Activated CD4-positive, alpha-beta T cell treated with anti-CD3 and anti-CD28 coated beads, Interleukin-2, amount 10 ng/mL, durations not matched to agents 24 days and 14 days (primary cell): ENCODE results near the gene WDR27. TPM values are rescaled to one million over a fixed set of nuclear protein-coding genes. Genes with fewer than 3 reads are reported as not detected.

Source experiments
- DNase-seq: peaks from one replicate; pipeline ENCODE4 v3.0.0; 2022
- H3K27ac Mint-ChIP-seq: one replicate; pipeline ENCODE4 v1.8.0; 2022; ENCODE audit warnings: mild to moderate bottlenecking, mixed read lengths
- H3K27me3 Mint-ChIP-seq: one replicate; pipeline ENCODE4 v1.8.0; 2022; ENCODE audit warnings: mixed read lengths
- H3K36me3 Mint-ChIP-seq: one replicate; pipeline ENCODE4 v1.8.0; 2022; ENCODE audit warnings: low read depth, mild to moderate bottlenecking, mixed read lengths
- H3K4me1 Mint-ChIP-seq: one replicate; pipeline ENCODE4 v1.8.0; 2021; ENCODE audit warnings: mixed read lengths
- H3K4me3 Mint-ChIP-seq: one replicate; pipeline ENCODE4 v1.8.0; 2022; ENCODE audit warnings: mild to moderate bottlenecking, moderate library complexity, mixed read lengths
- H3K9me3 Mint-ChIP-seq: one replicate; pipeline ENCODE4 v1.8.0; 2021; ENCODE audit warnings: mixed read lengths
- intact Hi-C: fragments of 100-400 bp; cut with micrococcal nuclease; formaldehyde crosslinking; loops from one replicate; pipeline ENCODE4 v1.15.1; 2023
- total RNA-seq: library from RNA; stranded (reverse); gene quantifications from 2 replicates; pipeline ENCODE4 v1.2.3, GENCODE V29; 2022

Gene WDR27
- total RNA-seq, 1 donor from 2014 or later, result 33.3 TPM

DNA sequence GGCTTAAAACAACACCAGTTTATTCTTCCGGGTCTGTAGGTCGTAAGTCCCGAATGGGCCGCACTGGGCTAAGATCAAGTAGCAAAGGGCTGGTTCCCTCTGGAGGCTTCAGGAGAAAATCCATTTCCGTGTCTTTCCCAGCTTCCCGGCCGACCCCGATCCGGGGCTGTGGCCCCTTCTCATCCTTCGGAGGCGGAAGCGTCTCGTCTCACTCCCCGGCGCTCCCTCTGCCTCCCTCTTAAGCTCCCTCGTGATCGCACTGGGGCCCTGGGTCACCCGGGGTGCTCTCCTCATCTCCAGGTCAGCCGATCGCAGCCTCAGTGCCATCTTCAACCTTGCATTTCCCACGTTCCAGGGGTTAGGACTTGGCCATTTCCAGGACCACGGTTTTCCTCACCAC lies 199.4 kb downstream of the WDR27 start:
- DNase-seq, result no peak
- intact Hi-C loops, result no loop called here
- Mint-ChIP-seq H3K4me1 (no peaks in the 10 kb centered on the region), H3K9me3 (no peaks in the 10 kb centered on the region), H3K36me3 (no peaks in the 10 kb centered on the region), H3K4me3 (no peak overlapping the region), H3K27ac (no peak overlapping the region), H3K27me3 (peaks cover 1% of the 10 kb centered on the region)

DNA sequence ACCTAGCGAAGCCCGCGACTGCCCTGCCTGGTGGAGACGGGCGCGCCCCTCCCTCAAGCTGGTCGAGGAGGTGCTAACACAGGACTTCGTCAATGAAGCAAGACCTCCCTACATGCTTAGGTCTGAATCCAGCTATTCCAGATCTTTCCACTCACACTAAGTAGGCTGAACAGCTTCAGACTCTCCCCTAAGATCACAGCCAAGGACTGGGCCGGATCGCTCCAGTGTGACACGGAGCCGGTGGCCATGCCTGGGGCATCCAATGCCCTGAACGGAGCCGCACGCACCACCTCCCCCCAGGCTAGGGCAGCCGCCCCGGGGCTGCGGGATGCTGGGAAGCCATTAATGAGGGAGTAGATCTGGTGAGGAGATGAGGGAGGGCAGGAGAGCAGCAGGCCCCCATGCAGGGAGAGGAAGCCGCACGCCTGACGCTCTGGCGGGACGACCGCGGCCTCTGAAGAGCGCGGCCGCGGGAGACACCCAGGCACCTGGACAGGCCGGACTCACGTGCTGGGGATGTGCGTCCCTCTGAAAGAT lies 200.0 kb downstream of the WDR27 start:
- intact Hi-C loops, result no loop called here
- Mint-ChIP-seq H3K27ac (no peak overlapping the region), H3K4me1 (no peaks in the 10 kb centered on the region), H3K4me3 (no peak overlapping the region), H3K27me3 (peaks cover 2% of the 10 kb centered on the region), H3K9me3 (no peaks in the 10 kb centered on the region), H3K36me3 (no peaks in the 10 kb centered on the region)
- no peak for DNase-seq

DNA sequence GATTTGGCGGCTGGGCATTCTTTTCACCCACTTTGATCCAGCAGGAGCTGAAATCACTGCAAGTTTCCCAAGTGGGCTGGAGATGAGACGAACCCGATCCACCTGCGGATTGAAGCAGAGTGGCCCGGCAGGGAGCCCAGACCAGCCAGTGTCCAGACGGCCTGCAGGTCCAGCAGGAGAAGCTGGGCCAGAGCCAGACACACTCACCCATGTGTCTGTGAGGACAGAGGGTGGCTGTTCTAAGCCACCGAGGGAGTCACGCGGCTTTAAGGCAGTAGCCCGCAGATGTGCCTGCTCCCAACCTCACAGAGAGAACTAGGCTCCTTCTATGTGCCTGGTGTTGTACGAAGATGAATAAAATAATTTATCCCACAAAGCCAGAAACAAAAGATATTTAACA lies 200.7 kb downstream of the WDR27 start:
- H3K9me3 Mint-ChIP-seq, result no peaks in the 10 kb centered on the region
- no peaks in the 10 kb centered on the region for H3K36me3 Mint-ChIP-seq
- no peak overlapping the region for H3K4me3 Mint-ChIP-seq
- intact Hi-C loops, result no loop called here
- H3K27ac Mint-ChIP-seq, result no peak overlapping the region
- no peak for DNase-seq
- no peaks in the 10 kb centered on the region for H3K4me1 Mint-ChIP-seq
- H3K27me3 Mint-ChIP-seq, result peaks cover 4% of the 10 kb centered on the region

DNA sequence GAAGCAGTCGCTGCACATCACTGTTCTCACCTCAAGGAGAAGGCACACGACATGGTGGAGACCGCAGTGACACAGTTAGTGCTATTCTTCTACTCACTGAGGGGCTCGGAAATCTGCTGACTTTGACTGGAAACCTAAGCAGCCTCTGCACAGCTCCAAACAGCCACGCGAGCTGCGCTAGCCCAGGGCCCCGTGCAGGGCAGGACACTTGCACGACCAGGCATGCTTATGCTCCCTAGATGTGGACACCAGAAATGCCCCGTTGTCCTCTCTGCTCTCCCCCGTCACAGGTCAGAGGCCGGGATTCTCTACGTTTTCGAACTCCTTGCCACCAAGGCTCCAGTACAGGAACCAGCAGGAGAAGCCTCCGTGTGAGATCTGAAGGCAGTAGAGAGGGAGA lies 201.1 kb downstream of the WDR27 start:
- Mint-ChIP-seq H3K4me1 (no peaks in the 10 kb centered on the region), H3K9me3 (no peaks in the 10 kb centered on the region), H3K4me3 (no peak overlapping the region), H3K27me3 (peaks cover 8% of the 10 kb centered on the region), H3K36me3 (no peaks in the 10 kb centered on the region), H3K27ac (no peak overlapping the region)
- DNase-seq, result no peak
- intact Hi-C loops, result no loop called here

DNA sequence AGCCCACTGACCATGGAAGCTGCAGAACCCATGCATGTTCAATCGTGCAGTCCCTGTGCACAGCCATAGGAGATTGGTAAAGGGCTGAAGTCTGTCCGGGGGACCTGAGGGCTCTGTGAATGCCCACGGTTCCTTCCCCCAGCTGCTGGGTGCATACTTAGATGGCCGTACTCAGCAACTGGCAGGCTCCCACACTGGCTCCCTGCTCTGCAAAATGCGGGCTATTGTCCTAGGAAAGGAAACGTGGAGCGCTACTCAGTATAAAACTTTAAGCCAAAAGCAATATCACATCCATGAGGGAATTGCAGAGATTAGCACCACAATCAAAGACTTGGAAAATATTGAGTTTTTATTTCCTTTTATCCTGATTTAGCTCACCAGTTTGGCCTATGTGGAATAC lies 202.0 kb downstream of the WDR27 start:
- intact Hi-C loops, result no loop called here
- no peaks in the 10 kb centered on the region for H3K36me3 Mint-ChIP-seq

DNA sequence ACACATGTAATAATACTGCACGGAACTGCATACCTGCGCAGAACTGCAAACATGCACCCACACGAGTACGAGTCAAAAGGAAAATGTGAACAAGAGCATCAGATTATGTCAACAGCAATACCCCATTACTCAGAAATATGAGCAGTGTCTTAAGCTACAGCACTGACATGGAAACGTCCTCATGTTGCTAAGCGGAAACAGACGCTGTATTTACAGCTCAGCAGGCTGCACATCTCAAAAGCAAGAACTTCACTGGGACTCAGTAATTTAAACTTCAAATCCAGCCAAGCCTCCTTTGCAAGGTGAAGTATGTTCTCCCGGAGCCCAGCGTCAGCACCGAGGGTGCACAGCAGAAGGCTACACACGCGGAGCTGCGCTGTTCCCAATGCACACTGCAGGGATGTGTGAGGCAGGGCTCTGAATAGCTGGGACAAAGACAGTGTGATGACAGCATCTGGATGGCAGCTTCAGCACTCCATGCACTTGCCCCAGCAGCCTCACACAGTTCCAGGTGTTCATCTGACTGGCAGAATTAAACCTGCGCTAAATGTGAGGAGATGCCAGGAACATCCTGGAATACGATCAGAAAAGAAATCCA lies 202.8 kb downstream of the WDR27 start:
- no peaks in the 10 kb centered on the region for H3K36me3 Mint-ChIP-seq
- DNase-seq, result no peak
- no peaks in the 10 kb centered on the region for H3K9me3 Mint-ChIP-seq
- no peak overlapping the region for H3K27ac Mint-ChIP-seq
- intact Hi-C loops, result no loop called here
- no peak overlapping the region for H3K4me3 Mint-ChIP-seq
- H3K4me1 Mint-ChIP-seq, result no peaks in the 10 kb centered on the region
- peaks cover 12% of the 10 kb centered on the region for H3K27me3 Mint-ChIP-seq

More for the DNA sequence above, 202.0 kb downstream of the WDR27 start:
- H3K9me3 Mint-ChIP-seq, result no peaks in the 10 kb centered on the region
- DNase-seq, result no peak
- H3K4me3 Mint-ChIP-seq, result no peak overlapping the region
- peaks cover 12% of the 10 kb centered on the region for H3K27me3 Mint-ChIP-seq
- H3K4me1 Mint-ChIP-seq, result no peaks in the 10 kb centered on the region
- H3K27ac Mint-ChIP-seq, result no peak overlapping the region

DNA sequence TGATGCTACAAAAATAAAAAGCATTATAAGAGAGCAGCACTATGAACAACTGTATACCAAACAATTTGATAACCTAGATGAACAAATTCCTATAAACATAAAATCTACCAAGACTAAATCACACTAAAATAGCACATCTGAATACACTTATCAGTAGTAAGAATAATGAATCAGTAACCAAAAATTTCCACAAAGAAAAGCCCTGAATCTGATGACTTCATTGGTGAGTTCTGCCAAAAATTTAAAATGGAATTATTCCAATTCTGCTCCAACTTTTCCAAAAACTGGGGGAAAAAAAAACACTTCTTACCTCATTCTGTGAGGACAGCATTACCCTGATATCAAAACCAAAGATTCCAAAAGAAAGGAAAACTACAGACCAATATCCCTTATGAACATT lies 206.2 kb downstream of the WDR27 start:
- intact Hi-C loops, result no loop called here
- Mint-ChIP-seq H3K27ac (no peak overlapping the region), H3K4me3 (no peak overlapping the region)

DNA sequence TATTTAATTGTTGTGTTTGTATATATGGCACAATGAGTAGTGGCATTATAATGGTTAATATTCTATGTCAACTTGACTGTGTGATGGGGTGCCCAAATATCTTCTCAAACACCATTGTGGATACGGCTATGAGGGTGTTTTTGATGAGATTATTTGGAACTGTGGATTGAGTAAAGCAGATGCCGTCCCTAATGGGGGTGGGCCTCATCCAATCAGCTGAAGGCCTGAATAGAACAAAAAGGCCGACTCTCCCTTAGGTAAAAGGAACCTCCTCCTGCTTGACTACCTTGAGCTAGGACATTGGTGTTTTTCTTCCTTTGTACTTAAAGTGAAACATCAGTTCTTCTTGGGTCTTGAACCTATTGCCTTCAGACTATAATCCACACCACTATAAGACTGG lies 207.8 kb downstream of the WDR27 start:
- no peaks in the 10 kb centered on the region for H3K4me1 Mint-ChIP-seq
- H3K4me3 Mint-ChIP-seq, result no peak overlapping the region
- DNase-seq, result no peak
- peaks cover 12% of the 10 kb centered on the region for H3K27me3 Mint-ChIP-seq
- no peaks in the 10 kb centered on the region for H3K36me3 Mint-ChIP-seq
- no peaks in the 10 kb centered on the region for H3K9me3 Mint-ChIP-seq
- intact Hi-C loops, result no loop called here
- H3K27ac Mint-ChIP-seq, result no peak overlapping the region

More for the DNA sequence above, 206.2 kb downstream of the WDR27 start:
- no peaks in the 10 kb centered on the region for H3K4me1 Mint-ChIP-seq
- peaks cover 12% of the 10 kb centered on the region for H3K27me3 Mint-ChIP-seq
- DNase-seq, result no peak
- H3K9me3 Mint-ChIP-seq, result no peaks in the 10 kb centered on the region
- no peaks in the 10 kb centered on the region for H3K36me3 Mint-ChIP-seq

DNA sequence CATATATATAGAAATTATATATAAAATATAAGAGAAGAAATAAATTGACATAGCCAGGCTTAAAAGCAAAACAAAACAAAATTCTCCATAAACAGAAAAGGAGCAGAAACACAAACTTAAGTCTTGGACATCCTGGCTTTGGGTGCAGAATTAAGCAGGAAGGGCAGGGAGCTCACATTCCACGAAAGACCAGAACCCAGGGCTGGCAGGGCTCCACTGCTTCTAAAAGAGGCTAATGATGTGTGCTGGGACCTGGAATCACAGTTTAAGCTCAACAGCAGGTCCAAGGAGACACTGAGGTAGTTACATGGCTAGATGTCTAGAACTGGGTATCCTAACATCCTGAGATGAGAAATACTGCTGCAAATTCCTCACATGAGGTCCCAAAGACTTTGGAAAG lies 210.3 kb downstream of the WDR27 start:
- no peaks in the 10 kb centered on the region for H3K4me1 Mint-ChIP-seq
- DNase-seq, result no peak
- intact Hi-C loops, result no loop called here
- H3K27me3 Mint-ChIP-seq, result peaks cover 8% of the 10 kb centered on the region
- H3K9me3 Mint-ChIP-seq, result no peaks in the 10 kb centered on the region
- no peak overlapping the region for H3K27ac Mint-ChIP-seq
- no peak overlapping the region for H3K4me3 Mint-ChIP-seq
- no peaks in the 10 kb centered on the region for H3K36me3 Mint-ChIP-seq

DNA sequence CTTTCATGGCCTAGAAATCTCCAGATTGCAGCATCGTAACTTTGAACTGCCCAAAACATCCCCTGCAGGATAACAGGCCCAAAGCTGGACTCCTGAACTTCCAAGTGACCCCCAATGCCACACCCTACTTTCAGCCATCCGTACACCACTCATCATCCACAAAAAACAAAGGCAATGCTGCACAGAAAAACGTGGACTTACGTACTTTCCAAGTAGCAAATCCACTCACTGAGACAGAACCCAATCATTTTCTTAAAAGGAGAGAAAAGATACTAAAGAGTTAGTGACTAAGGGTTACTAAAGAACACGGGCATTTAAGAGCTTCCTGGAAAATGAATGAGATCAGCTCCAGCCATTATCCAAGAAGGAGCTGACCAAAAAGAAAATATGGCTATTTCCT lies 211.0 kb downstream of the WDR27 start:
- intact Hi-C loops, result no loop called here
- Mint-ChIP-seq H3K27ac (no peak overlapping the region), H3K36me3 (no peaks in the 10 kb centered on the region), H3K27me3 (peaks cover 5% of the 10 kb centered on the region), H3K4me3 (no peak overlapping the region), H3K4me1 (no peaks in the 10 kb centered on the region), H3K9me3 (no peaks in the 10 kb centered on the region)
- no peak for DNase-seq

DNA sequence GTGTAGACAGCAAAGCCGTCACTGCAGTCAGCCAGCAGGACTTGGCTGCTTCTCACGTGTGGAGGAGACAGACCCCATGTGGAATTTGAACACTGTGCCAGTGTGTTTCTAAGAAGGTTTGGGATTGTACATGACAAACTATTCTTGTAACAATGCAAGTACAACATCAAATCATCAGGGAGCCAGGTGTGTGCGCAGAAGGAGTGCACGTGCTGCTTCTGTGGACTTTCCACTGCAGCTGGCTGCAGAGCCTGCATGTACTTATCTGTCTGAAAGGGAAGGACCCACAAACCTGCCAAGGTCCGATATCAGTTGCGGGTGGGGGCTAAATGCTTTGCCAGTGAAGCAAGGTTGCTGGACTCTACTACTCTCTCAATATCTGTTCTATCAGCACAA lies 211.6 kb downstream of the WDR27 start:
- Mint-ChIP-seq H3K4me1 (no peaks in the 10 kb centered on the region), H3K36me3 (no peaks in the 10 kb centered on the region), H3K27ac (no peak overlapping the region), H3K4me3 (no peak overlapping the region), H3K27me3 (peaks cover 3% of the 10 kb centered on the region), H3K9me3 (no peaks in the 10 kb centered on the region)
- no peak for DNase-seq
- intact Hi-C loops, result no loop called here

DNA sequence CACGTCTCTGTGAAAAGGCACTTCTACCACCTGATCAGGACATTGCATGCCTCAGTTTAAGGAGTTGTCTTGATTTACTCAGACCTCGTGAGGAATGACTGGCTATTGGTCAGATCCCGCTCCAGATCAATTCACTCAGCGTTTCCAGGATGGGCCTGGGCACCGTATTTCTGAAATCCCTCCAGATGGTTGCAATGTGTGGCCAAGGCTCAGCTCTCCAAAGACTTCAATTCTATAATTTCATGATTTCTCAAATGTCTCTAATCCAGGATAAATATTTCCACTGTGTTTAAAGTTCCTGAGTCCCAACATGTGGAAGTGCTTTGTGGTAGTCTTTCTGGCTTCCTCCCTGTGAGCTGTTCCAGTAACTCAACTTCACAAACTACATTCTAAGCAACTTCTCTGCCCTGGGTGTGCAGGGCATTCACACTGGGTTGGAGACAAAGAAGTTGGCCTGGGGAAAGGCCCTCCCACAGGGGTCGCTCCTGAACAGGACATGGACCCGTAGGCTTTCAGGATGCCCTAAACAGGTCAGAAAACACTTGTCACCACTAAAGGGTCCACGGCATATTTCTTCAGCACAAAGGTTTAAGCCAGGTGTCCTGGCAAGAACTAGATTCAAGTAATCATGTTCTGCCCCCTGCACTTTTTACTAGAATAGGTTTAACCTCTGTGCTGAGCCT lies 212.1 kb downstream of the WDR27 start:
- no peak for DNase-seq
- no peak overlapping the region for H3K27ac Mint-ChIP-seq
- intact Hi-C loops, result no loop called here
- no peaks in the 10 kb centered on the region for H3K4me1 Mint-ChIP-seq
- no peaks in the 10 kb centered on the region for H3K27me3 Mint-ChIP-seq
- H3K9me3 Mint-ChIP-seq, result no peaks in the 10 kb centered on the region
- H3K4me3 Mint-ChIP-seq, result no peak overlapping the region
- H3K36me3 Mint-ChIP-seq, result no peaks in the 10 kb centered on the region

DNA sequence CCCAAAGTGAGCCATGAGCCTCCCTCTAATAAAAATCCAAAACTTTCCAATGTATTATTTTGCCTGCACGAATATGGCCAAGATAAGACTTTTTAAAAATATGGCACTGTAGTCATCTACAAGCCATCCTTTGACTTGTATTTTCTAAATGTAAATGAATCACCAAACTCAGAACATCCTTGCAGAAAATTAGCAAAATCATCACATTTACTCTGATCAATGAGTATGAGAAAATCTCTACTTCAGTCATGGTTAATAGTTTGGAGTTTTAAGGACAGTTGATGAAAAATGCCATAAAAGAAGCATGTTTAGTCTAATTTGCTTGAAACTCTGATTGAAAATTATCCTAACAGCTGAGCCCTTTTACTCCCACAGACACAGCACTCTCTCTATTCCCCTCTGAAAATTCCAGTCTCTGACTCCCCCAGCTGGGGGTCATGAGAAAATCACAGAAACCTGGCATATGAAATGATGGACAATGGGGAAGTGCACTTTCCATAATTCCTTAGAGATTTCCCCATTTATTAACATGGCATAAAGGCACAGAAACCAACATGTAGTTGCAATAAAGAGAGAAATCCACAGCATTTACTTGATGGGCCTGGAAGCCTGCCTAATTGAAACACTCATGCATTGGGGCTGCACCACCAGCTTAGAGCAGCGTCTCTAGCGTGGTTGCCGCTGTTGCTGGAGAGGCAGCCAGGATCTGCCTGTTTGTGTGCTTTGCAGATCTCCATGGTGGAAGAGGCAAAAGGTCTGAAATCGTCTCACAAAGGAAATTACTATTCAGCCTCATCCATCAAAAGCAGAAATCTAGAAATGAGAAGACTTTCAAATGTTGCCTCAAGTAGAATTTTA lies 214.0 kb downstream of the WDR27 start:
- Mint-ChIP-seq H3K9me3 (peaks cover 9% of the 10 kb centered on the region), H3K4me1 (no peaks in the 10 kb centered on the region), H3K27me3 (no peaks in the 10 kb centered on the region), H3K27ac (no peak overlapping the region), H3K4me3 (no peak overlapping the region), H3K36me3 (no peaks in the 10 kb centered on the region)
- intact Hi-C loops, result no loop called here
- DNase-seq, result no peak
